ENCODE results near the gene SOWAHA.

DNA sequence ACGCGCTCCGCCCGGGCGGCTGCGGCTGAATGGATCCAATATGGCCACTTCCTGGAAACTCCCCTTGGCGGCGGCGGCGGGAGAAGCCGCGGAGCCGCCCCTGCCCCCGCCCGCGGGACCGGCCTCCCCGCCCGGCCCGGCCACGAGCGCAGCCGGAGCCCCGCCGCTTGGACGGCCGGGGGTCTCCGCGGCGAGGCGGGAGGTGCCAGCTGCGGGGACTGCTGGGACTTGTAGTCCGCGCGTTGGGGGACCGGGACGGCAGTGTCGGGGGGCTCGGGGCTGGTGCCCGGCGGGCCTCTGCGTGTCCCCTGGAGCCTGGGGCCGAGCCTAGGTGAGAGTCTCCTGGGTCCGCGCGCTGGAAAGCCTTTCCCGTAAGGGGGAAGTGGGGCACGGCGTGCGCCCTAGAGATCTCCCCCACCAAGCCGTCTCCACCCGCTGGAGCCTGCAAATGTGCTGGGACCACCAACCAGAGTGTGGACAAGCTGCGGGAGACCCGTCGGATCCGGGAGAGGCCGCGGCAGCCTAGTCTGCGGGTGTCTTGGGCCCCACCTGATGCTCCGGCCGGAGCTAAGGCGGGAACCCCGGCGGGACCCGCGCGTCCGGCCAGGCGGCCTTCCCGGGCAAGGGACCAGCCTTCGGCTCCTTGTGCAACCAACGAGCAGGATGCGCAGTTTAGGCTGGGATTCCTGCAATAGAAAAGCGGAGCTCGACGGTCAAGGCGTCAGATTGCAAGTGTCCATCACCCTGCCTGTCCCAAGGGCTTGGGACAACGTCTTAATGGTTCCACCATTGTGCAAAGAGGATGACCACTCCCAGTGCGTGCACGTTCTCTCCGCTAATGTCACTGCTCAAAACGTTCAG is 35.7 kb upstream of the SOWAHA start, which contains the start of gene SEPTIN8:
- peak; percentile 54; the same call in 1 of the 2 replicates for TF ChIP-seq POLR2A (IDR thresholded peaks at IDR 0.05; ENCODE audit: low read depth, low read length)
- no peak for TF ChIP-seq POLR2AphosphoS5 (IDR thresholded peaks at IDR 0.05; ENCODE audit: low read depth, low read length)
